Stimulated activated memory B cell treated with anti-CD40 and anti-IgM and Interleukin-4, amounts not matched to agents 10 μg/mL and 1 μg/mL and 100 μg/mL, for 72 hours (primary cell): Measurements from ENCODE around the gene UNC119B.

Experiments used
- ATAC-seq: fragments of 150-1000 bp; cut with Tn5 transposase; 2 replicates; pipeline ENCODE4 v1.10.0; 2021
- H3K27ac Mint-ChIP-seq: one replicate; pipeline ENCODE4 v1.8.0; 2022; ENCODE audit warnings: mild to moderate bottlenecking, mixed read lengths
- H3K27me3 Mint-ChIP-seq: one replicate; pipeline ENCODE4 v1.8.0; 2022; ENCODE audit warnings: mixed read lengths
- H3K36me3 Mint-ChIP-seq: one replicate; pipeline ENCODE4 v1.8.0; 2022; ENCODE audit warnings: mixed read lengths
- H3K4me1 Mint-ChIP-seq: one replicate; pipeline ENCODE4 v1.8.0; 2022; ENCODE audit warnings: mixed read lengths
- H3K4me3 Mint-ChIP-seq: one replicate; pipeline ENCODE4 v1.8.0; 2022; ENCODE audit warnings: mild to moderate bottlenecking, moderate library complexity, mixed read lengths
- H3K9me3 Mint-ChIP-seq: one replicate; pipeline ENCODE4 v1.8.0; 2022; ENCODE audit warnings: mixed read lengths

UNC119B gene

GRCh38 chr12:120738252-120739030 lies 28.2 kb downstream of the UNC119B start:
- H3K27ac Mint-ChIP-seq, result no peak overlapping the region
- ATAC-seq, result no peak
- no peaks in the 10 kb centered on the region for H3K27me3 Mint-ChIP-seq
- H3K4me1 Mint-ChIP-seq, result no peaks in the 10 kb centered on the region
- H3K9me3 Mint-ChIP-seq, result no peaks in the 10 kb centered on the region
- H3K36me3 Mint-ChIP-seq, result peaks cover 9% of the 10 kb centered on the region
- H3K4me3 Mint-ChIP-seq, result no peak overlapping the region

GRCh38 chr12:120739031-120739762 lies 28.9 kb downstream of the UNC119B start:
- no peaks in the 10 kb centered on the region for H3K9me3 Mint-ChIP-seq
- H3K4me3 Mint-ChIP-seq, result no peak overlapping the region

GRCh38 chr12:120739821-120740613 lies 29.8 kb downstream of the UNC119B start:
- no peaks in the 10 kb centered on the region for H3K36me3 Mint-ChIP-seq
- H3K9me3 Mint-ChIP-seq, result no peaks in the 10 kb centered on the region
- H3K4me3 Mint-ChIP-seq, result no peak overlapping the region
- no peak for ATAC-seq
- H3K27ac Mint-ChIP-seq, result no peak overlapping the region
- no peaks in the 10 kb centered on the region for H3K27me3 Mint-ChIP-seq
- no peaks in the 10 kb centered on the region for H3K4me1 Mint-ChIP-seq

More at GRCh38 chr12:120739031-120739762, 28.9 kb downstream of the UNC119B start:
- no peaks in the 10 kb centered on the region for H3K4me1 Mint-ChIP-seq
- H3K27me3 Mint-ChIP-seq, result no peaks in the 10 kb centered on the region
- H3K36me3 Mint-ChIP-seq, result peaks cover 3% of the 10 kb centered on the region
- ATAC-seq, result peak; percentile 35
- no peak overlapping the region for H3K27ac Mint-ChIP-seq

- ATAC-seq, result no peak
- Mint-ChIP-seq H3K9me3 (no peaks in the 10 kb centered on the region), H3K4me1 (no peaks in the 10 kb centered on the region), H3K36me3 (no peaks in the 10 kb centered on the region), H3K4me3 (no peak overlapping the region), H3K27ac (no peak overlapping the region), H3K27me3 (no peaks in the 10 kb centered on the region)
These were observed 30.6 kb downstream of the UNC119B start for GRCh38 chr12:120740871-120741270.

- H3K36me3 Mint-ChIP-seq, result no peaks in the 10 kb centered on the region
- H3K27me3 Mint-ChIP-seq, result no peaks in the 10 kb centered on the region
- H3K4me1 Mint-ChIP-seq, result no peaks in the 10 kb centered on the region
- no peak overlapping the region for H3K27ac Mint-ChIP-seq
- H3K9me3 Mint-ChIP-seq, result no peaks in the 10 kb centered on the region
- no peak overlapping the region for H3K4me3 Mint-ChIP-seq
- no peak for ATAC-seq
These were observed 31.5 kb downstream of the UNC119B start for GRCh38 chr12:120741476-120742421.

GRCh38 chr12:120744922-120745493 lies 34.8 kb downstream of the UNC119B start:
- no peaks in the 10 kb centered on the region for H3K4me1 Mint-ChIP-seq
- H3K27me3 Mint-ChIP-seq, result no peaks in the 10 kb centered on the region
- no peak for ATAC-seq
- H3K4me3 Mint-ChIP-seq, result no peak overlapping the region
- no peaks in the 10 kb centered on the region for H3K36me3 Mint-ChIP-seq
- no peak overlapping the region for H3K27ac Mint-ChIP-seq
- H3K9me3 Mint-ChIP-seq, result no peaks in the 10 kb centered on the region

GRCh38 chr12:120748242-120748641 lies 38.0 kb downstream of the UNC119B start:
- no peaks in the 10 kb centered on the region for H3K9me3 Mint-ChIP-seq
- ATAC-seq, result no peak
- H3K36me3 Mint-ChIP-seq, result no peaks in the 10 kb centered on the region
- H3K4me1 Mint-ChIP-seq, result peaks cover under 1% of the 10 kb centered on the region
- no peak overlapping the region for H3K27ac Mint-ChIP-seq
- H3K27me3 Mint-ChIP-seq, result no peaks in the 10 kb centered on the region
- H3K4me3 Mint-ChIP-seq, result no peak overlapping the region

- H3K4me3 Mint-ChIP-seq, result no peak overlapping the region
- no peaks in the 10 kb centered on the region for H3K27me3 Mint-ChIP-seq
- no peak for ATAC-seq
- peaks cover 7% of the 10 kb centered on the region for H3K4me1 Mint-ChIP-seq
- no peaks in the 10 kb centered on the region for H3K36me3 Mint-ChIP-seq
- peaks cover 3% of the 10 kb centered on the region for H3K9me3 Mint-ChIP-seq
- no peak overlapping the region for H3K27ac Mint-ChIP-seq
These were observed 39.0 kb downstream of the UNC119B start for GRCh38 chr12:120749256-120749655.

- Mint-ChIP-seq H3K27ac (no peak overlapping the region), H3K27me3 (no peaks in the 10 kb centered on the region), H3K9me3 (peaks cover 9% of the 10 kb centered on the region), H3K36me3 (peaks cover 7% of the 10 kb centered on the region), H3K4me1 (peaks cover 7% of the 10 kb centered on the region), H3K4me3 (no peak overlapping the region)
- no peak for ATAC-seq
These were observed 40.5 kb downstream of the UNC119B start for GRCh38 chr12:120750806-120751205.

GRCh38 chr12:120751389-120751788 lies 41.1 kb downstream of the UNC119B start:
- H3K36me3 Mint-ChIP-seq, result peaks cover 7% of the 10 kb centered on the region
- H3K9me3 Mint-ChIP-seq, result peaks cover 9% of the 10 kb centered on the region
- H3K4me1 Mint-ChIP-seq, result peaks cover 7% of the 10 kb centered on the region
- no peak overlapping the region for H3K4me3 Mint-ChIP-seq
- H3K27me3 Mint-ChIP-seq, result no peaks in the 10 kb centered on the region
- no peak overlapping the region for H3K27ac Mint-ChIP-seq
- no peak for ATAC-seq

GRCh38 chr12:120754792-120755191 lies 44.5 kb downstream of the UNC119B start:
- peaks cover 7% of the 10 kb centered on the region for H3K36me3 Mint-ChIP-seq
- H3K27me3 Mint-ChIP-seq, result no peaks in the 10 kb centered on the region
- H3K9me3 Mint-ChIP-seq, result peaks cover 9% of the 10 kb centered on the region
- H3K4me3 Mint-ChIP-seq, result no peak overlapping the region
- no peak overlapping the region for H3K27ac Mint-ChIP-seq
- no peak for ATAC-seq
- peaks cover 7% of the 10 kb centered on the region for H3K4me1 Mint-ChIP-seq

GRCh38 chr12:120755269-120755668 lies 45.0 kb downstream of the UNC119B start:
- Mint-ChIP-seq H3K27me3 (no peaks in the 10 kb centered on the region), H3K9me3 (peaks cover 9% of the 10 kb centered on the region), H3K27ac (no peak overlapping the region), H3K4me1 (peaks cover 7% of the 10 kb centered on the region), H3K4me3 (no peak overlapping the region), H3K36me3 (peaks cover 11% of the 10 kb centered on the region)
- no peak for ATAC-seq

- H3K9me3 Mint-ChIP-seq, result peaks cover 9% of the 10 kb centered on the region
- no peak overlapping the region for H3K4me3 Mint-ChIP-seq
- H3K36me3 Mint-ChIP-seq, result peaks cover 31% of the 10 kb centered on the region
- H3K27ac Mint-ChIP-seq, result no peak overlapping the region
- no peak for ATAC-seq
- peaks cover 7% of the 10 kb centered on the region for H3K4me1 Mint-ChIP-seq
- H3K27me3 Mint-ChIP-seq, result no peaks in the 10 kb centered on the region
These were observed 47.0 kb downstream of the UNC119B start for GRCh38 chr12:120757226-120757742.

- Mint-ChIP-seq H3K4me1 (peaks cover 7% of the 10 kb centered on the region), H3K27me3 (no peaks in the 10 kb centered on the region), H3K4me3 (no peak overlapping the region), H3K27ac (no peak overlapping the region), H3K36me3 (peaks cover 34% of the 10 kb centered on the region), H3K9me3 (peaks cover 9% of the 10 kb centered on the region)
- no peak for ATAC-seq
These were observed 47.7 kb downstream of the UNC119B start for GRCh38 chr12:120757949-120758348.
